CD4-positive, alpha-beta T cell treated with Interleukin-4 for 4 hours (primary cell): ENCODE data around the gene RASL10A.

Experiments used
- DNase-seq: peaks from one replicate; pipeline ENCODE4 v3.0.0-alpha.2; 2020

Gene RASL10A

GRCh38 chr22:29337631-29338284 is 22.3 kb upstream of the RASL10A start:
- no peak for DNase-seq

GRCh38 chr22:29336751-29337490 is 21.4 kb upstream of the RASL10A start:
- DNase-seq: no peak

GRCh38 chr22:29335656-29336055 is 20.2 kb upstream of the RASL10A start:
- DNase-seq: no peak

DNA sequence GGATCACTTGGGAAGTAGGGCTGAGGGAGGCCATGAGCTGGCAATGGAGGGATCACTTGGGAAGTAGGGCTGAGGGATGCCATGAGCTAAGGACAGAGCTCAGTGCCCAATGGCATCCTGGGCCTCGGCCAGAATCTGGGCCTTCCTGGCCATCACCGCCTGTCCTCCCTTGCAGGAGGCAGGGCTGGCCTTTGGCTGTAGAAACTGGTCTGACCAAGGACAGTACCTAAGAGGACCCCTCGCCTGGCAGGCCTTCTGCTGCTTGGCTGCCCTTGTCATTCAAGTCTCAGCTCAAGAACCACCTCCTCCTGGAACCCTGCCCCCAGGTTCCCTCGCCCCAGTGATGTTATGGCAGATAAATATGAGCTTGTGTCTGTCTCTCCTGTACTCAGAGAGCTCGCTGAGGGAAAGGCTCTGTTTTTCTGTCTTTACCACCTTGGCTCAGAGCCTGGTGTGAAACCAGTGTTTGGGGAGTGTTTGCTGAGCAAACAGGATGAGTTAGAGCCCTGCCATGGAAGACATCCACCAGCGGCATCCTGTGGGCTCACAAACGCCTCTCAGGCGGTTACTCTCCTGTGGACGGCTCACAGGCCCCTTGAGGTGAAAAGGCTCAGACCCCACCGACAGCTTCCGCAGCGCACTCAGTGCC is 19.3 kb upstream of the RASL10A start:
- no peak for DNase-seq

GRCh38 chr22:29334148-29334547 is 18.7 kb upstream of the RASL10A start:
- no peak for DNase-seq

- no peak for DNase-seq
Observed at GRCh38 chr22:29332886-29333496, 17.5 kb upstream of the RASL10A start.

- no peak for DNase-seq
Observed at GRCh38 chr22:29331658-29332300, 16.3 kb upstream of the RASL10A start.

GRCh38 chr22:29331213-29331612 is 15.7 kb upstream of the RASL10A start:
- DNase-seq: no peak

DNA sequence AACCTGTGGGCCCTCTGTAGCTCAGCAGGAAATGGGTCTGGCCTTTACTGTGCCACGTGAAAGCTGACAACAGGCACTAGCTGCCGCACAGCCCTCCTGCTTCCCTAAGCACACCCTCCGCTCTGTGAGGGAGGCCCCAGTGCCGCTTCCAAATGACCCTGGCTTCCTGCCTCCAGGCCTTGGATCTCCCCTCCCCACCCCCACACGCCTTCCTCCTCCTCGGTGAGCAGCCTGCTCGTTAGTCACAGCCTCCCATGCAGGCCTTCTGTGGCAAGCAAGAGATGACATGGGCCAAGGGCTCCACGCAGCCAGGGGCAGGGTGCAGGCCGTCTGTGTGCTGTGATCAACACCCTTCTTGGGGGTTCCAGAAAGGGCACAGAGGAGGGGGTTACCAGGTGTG is 15.3 kb upstream of the RASL10A start:
- DNase-seq: no peak

DNA sequence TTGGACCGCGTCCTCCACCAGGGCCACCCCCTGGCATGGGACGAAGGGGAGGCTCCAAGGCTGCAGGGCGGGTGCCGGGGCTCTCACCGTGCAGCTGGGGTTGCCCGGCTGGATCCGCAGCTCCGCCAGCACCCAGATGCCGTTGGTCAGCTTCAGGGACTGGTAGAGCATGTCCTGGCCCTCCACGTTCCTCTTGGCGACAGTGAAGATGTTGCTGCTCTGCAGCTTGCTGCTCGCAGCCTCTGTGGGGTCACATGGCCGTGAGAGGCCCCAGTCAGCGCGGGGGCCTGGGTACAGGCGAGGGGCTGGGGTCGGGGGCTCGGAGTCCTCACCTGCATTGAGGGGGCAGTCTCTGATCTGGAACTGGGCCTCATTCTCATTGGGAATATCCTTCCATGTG is 14.8 kb upstream of the RASL10A start:
- no peak for DNase-seq

DNA sequence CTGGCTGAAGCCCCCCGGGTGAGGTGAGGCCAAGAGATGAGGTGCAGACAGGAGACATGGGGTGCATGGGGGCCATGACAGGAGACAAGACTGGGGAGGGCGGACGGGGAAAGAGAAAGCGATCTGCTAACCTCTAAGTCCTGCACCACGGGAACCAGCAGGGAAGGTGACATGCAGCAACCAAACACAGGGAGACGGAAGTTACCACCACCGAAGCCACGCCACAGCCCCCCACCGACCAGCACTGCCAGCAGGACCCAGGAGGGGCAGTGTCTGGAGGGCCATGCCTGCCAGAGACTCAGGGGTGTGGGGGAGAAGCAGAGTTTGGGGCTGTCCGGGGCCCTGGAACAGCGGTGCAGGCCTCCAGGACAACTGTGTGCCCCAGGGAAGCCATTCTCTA is 14.1 kb upstream of the RASL10A start:
- DNase-seq: no peak

DNA sequence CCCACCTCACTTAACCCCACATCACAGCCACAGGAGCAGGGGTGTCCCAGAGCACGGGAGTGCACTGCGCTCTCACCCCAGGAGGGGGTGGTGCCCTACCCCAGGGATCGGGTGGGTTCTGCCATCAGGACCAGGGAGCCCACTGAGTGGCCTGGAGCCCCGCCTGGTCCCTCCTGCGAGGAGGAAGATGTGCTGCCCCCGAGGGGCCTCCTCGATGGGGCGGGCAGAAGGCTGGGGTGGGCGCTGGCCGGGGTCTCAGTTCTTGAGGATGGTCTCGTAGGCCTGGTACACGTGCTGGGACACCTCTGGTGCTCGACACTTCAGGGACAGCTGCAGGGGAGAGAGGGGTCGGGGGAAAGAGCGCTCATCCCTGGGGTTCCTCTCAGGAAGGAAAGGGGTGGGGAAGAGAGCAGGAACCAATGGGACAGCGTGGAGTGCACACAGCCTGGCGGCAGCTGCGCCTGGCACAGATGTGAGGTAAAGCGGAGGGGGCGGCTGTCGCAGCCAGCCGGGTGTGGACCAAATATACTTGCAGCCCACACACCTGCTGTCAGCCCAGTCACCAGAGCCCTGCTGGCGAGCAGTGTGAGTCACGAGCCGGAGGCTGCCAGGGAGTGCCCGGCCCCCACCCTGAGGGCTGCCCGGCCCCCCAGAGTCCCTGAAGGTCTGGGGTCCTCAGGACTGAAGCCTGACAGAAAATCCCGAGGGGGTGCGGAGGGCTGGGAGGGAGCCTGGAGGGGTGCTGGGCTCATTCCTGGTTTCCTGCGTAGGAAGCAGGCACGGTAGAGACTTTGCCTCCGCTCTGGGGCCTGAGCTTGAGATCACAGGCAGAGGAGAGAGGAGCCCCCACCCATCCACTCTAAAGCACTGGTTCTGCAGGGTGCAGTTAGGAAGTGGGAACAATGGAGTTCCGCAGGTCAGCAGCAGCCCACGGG is 13.3 kb upstream of the RASL10A start:
- no peak for DNase-seq

GRCh38 chr22:29328055-29328454 is 12.6 kb upstream of the RASL10A start:
- no peak for DNase-seq

GRCh38 chr22:29327089-29327764 is 11.7 kb upstream of the RASL10A start:
- DNase-seq: no peak

- no peak for DNase-seq
Observed at GRCh38 chr22:29326481-29326880, 11.0 kb upstream of the RASL10A start.

DNA sequence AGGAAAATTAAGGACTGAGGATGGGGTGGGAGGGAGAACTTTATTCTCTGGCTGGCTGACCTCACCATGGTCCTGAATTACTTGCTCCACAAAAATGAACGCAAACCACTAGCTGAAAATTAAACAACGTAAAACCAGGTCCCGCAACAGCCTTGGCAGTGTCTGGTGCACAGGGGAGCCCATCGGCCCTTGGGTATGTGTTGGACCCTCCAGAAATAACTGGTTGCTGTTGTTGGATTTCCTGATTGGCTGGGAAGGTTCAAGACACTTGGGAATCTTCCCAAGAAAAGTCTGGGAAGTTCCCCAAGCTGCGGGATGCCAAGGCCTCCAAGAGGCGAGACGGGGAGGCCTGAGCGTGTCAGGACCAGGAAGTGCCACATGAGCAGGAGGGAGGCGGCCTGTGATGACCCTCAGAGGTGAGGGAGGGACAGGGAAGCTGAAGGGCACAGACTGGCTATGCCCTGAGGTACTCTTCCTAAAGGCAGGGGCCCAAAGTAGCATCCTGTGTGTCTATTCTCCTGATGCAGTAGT is 10.4 kb upstream of the RASL10A start:
- DNase-seq: no peak

DNA sequence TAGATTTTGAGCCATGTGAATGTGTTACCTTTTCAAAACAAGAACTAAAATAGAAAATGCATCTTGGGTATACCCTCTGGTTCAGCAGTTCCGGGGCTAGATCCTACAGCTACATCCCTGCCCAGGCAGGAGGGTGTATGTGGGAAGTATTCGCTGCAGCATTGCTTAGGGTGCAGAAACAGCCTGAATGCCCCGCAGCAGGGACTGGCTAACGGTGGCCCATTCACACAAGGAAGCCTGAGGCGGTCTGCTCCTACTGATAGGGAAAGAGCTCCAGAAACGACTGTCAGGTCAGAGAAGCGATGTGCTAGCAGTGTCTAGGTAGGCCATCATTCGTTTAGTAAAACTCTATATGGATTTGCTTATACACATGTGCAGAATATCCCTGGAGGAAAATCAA is 9.9 kb upstream of the RASL10A start:
- no peak for DNase-seq

DNA sequence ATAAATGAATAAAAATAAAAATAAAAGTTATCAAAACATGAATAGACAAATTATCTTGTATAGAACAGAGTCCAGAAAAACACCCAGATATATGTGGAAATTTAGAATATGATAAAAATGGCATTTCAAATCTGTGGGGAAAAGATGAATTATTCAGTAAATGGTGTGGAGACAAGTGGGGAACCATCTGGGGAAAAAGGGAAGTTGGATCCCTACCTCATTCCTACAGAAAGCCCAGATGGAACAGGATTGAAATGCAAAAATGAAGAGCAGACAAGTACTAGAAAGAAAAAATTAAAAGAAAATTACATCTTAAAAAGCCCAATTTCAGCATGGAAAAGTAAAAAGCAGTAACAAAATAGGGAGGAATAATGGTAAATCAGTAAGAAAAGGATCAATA is 8.1 kb upstream of the RASL10A start:
- no peak for DNase-seq

- DNase-seq: no peak
Observed at GRCh38 chr22:29320546-29320945, 5.0 kb upstream of the RASL10A start.

DNA sequence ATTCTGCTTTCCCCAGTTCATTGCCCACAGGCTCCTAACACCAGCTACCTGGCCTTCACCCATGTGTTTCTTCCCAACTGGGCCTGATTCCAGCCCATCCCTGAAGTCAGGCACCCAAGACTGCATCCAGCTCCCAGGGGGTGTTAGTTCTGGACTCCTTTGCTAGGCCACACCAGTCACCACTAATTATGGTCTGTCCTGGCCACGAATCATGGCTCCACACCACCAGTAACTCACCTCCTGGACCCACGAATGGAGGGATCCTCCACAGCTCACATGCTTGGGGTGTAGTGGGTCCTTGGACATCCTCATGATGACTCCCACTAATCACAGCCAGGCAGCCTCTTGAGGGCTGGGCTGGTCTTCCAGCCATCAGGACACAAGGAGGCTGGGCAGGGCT is 3.6 kb upstream of the RASL10A start:
- no peak for DNase-seq

DNA sequence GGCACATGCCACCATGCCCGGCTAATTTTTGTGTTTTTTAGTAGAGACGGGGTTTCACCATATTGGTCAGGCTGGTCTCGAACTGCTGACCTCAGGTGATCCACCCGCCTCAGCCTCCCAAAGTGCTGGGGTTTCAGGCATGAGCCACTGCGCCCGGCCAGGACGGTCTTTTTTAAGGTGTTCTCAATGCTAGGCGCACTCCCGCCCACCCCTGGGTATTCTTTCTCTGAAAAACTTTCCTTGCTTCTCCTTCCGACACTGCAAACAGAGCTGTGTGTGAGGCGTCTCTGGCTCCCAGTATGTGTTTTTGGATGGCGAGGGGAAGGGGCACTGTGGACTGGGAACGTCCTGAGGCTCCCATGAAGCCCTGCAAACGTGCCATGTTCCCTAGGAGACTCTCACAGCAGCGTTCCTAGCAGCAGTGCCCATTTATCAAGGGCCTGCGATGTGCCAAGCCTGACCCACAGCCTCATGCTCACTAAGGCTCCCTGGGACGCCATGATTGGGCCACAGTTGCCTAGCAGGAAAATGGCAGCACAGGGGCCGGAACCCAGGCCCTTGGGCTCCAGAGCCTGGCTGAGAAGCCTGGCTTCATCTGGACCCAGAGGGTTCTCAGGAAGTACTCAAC is 2.4 kb upstream of the RASL10A start:
- no peak for DNase-seq
